Stomach (tissue), 4 donors: ENCODE results near the gene CATSPER3.
"Not testable (repeated sequence)": the region's sequence is repeated elsewhere in the genome, so short reads cannot be mapped to it uniquely, and the experiment has no call there.

Experiments
- EP300 ChIP-seq: sonication (generic); formaldehyde crosslinking; IDR thresholded peaks from one replicate; pipeline ENCODE4 v1.6.1; 2017; ENCODE audit warnings: antibody characterized with exemption
- TF ChIP-seq, protein P1 (sequence below), 7 experiments: fragments of 450-650 bp in 4 of 7; fragments of 200-600 bp in 3 of 7; sonication (generic) in 3 of 7; IDR thresholded peaks; one replicate each; pipeline ENCODE4 v1.5.1; 2016 to 2019; ENCODE audit warnings: antibody characterized with exemption in 7 of 7, control low read depth in 2 of 7, mild to moderate bottlenecking in 1 of 7

- not testable (repeated sequence) for TF ChIP-seq EP300
- TF ChIP-seq, protein P1, sequence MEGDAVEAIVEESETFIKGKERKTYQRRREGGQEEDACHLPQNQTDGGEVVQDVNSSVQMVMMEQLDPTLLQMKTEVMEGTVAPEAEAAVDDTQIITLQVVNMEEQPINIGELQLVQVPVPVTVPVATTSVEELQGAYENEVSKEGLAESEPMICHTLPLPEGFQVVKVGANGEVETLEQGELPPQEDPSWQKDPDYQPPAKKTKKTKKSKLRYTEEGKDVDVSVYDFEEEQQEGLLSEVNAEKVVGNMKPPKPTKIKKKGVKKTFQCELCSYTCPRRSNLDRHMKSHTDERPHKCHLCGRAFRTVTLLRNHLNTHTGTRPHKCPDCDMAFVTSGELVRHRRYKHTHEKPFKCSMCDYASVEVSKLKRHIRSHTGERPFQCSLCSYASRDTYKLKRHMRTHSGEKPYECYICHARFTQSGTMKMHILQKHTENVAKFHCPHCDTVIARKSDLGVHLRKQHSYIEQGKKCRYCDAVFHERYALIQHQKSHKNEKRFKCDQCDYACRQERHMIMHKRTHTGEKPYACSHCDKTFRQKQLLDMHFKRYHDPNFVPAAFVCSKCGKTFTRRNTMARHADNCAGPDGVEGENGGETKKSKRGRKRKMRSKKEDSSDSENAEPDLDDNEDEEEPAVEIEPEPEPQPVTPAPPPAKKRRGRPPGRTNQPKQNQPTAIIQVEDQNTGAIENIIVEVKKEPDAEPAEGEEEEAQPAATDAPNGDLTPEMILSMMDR (IDR thresholded peaks at IDR 0.05): not testable (repeated sequence)
Measured at GRCh38 chr5:134990183-134990582, 22.5 kb downstream of the CATSPER3 start.
